Mucosa of descending colon (tissue), 3 donors: ENCODE measurements around the gene CEP295NL. TPM values are rescaled to one million over a fixed set of nuclear protein-coding genes. Genes with fewer than 3 reads are reported as not detected.
"Not testable (repeated sequence)": the region's sequence is repeated elsewhere in the genome, so short reads cannot be mapped to it uniquely, and the experiment has no call there.

Source experiments
- ATAC-seq: fragments of 200-7000 bp; cut with Tn5 transposase; one replicate; pipeline ENCODE4 v1.9.1; 2020; ENCODE audit warnings: mild to moderate bottlenecking, moderate library complexity
- DNase-seq, 3 donors: peaks; one replicate each; pipeline ENCODE4 v3.0.0-alpha.2; 2020
- H3K36me3 ChIP-seq: fragments of 200-600 bp; one replicate; pipeline ENCODE4 v1.8.0; 2021; ENCODE audit warnings: low read depth, mild to moderate bottlenecking
- H3K4me1 ChIP-seq: fragments of 200-600 bp; one replicate; pipeline ENCODE4 v1.8.0; 2021; ENCODE audit warnings: low read depth, mild to moderate bottlenecking
- H3K4me3 ChIP-seq: fragments of 200-600 bp; one replicate; pipeline ENCODE4 v1.8.0; 2021; ENCODE audit warnings: mild to moderate bottlenecking
- H3K9me3 ChIP-seq: fragments of 200-600 bp; one replicate; pipeline ENCODE4 v1.8.0; 2021; ENCODE audit warnings: mild to moderate bottlenecking
- intact Hi-C, 2 donors: fragments of 100-400 bp; cut with DNase I in 1 of 2; cut with micrococcal nuclease in 1 of 2; formaldehyde crosslinking; loops; one replicate each; pipeline versions ENCODE4 v1.11.0 to v1.11.1; 2022; cut with DNase I, micrococcal nuclease
- total RNA-seq, 3 donors: library from RNA; stranded (reverse); fragmentation: NEBNext Ultra II Directional in 2 of 3; extraction: Animal tissue kit (Norgen Biotek cat#: 25700) in 2 of 3; gene quantifications; one replicate each; pipeline versions ENCODE4 v1.2.1 to v1.2.4, GENCODE V29; 2021 to 2023
- TF ChIP-seq, protein P1 (sequence below): fragments of 200-600 bp; IDR thresholded peaks from one replicate; pipeline ENCODE4 v1.8.0; 2022; ENCODE audit warnings: antibody characterized with exemption, mild to moderate bottlenecking
- donor health status: DM: no; HTN: no; CAD: no; lungs with moderate emphysema.
- donor health status: DM: no; HTN: no; CAD: no.
- donor health status: DM: no; HTN: yes; CAD: no.

The CEP295NL gene
- total RNA-seq, 3 donors from 2014 or later = 1.4 to 2.5 (median 2.0) TPM

GRCh38 chr17:78946631-78947030 lies 43.6 kb upstream of the CEP295NL start:
- Histone ChIP-seq H3K36me3 (no peaks in the 10 kb centered on the region), H3K9me3 (peaks cover 10% of the 10 kb centered on the region), H3K4me1 (peaks cover 4% of the 10 kb centered on the region), H3K4me3 (no peak overlapping the region)
- intact Hi-C loops = no loop called here
- TF ChIP-seq, protein P1, sequence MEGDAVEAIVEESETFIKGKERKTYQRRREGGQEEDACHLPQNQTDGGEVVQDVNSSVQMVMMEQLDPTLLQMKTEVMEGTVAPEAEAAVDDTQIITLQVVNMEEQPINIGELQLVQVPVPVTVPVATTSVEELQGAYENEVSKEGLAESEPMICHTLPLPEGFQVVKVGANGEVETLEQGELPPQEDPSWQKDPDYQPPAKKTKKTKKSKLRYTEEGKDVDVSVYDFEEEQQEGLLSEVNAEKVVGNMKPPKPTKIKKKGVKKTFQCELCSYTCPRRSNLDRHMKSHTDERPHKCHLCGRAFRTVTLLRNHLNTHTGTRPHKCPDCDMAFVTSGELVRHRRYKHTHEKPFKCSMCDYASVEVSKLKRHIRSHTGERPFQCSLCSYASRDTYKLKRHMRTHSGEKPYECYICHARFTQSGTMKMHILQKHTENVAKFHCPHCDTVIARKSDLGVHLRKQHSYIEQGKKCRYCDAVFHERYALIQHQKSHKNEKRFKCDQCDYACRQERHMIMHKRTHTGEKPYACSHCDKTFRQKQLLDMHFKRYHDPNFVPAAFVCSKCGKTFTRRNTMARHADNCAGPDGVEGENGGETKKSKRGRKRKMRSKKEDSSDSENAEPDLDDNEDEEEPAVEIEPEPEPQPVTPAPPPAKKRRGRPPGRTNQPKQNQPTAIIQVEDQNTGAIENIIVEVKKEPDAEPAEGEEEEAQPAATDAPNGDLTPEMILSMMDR = no peak
- ATAC-seq (no peak), DNase-seq (no peak)

- H3K9me3 ChIP-seq = peaks cover 9% of the 10 kb centered on the region
- ATAC-seq (no peak), DNase-seq (no peak)
- intact Hi-C loops = no loop called here
- no peak overlapping the region for H3K4me3 ChIP-seq
- TF ChIP-seq, protein P1 = no peak
- no peaks in the 10 kb centered on the region for H3K36me3 ChIP-seq
- peaks cover 4% of the 10 kb centered on the region for H3K4me1 ChIP-seq
Measured at GRCh38 chr17:78946131-78946530, 43.1 kb upstream of the CEP295NL start.

DNA sequence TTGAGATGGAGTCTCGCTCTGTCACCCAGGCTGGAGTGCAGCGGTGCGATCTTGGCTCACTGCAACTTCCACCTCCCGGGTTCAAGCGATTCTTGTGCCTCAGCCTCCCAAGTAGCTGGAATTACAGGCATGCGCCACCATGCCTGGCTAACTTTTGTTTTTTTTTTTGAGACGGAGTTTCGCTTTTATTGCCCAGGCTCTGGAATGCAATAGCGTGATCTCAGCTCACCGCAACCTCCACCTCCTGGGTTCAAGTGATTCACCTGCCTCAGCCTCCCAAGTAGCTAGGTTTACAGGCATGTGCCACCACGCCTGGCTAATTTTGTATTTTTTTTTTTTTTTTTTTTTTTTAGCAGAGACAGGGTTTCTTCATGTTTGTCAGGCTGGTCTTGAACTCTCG lies 42.5 kb upstream of the CEP295NL start:
- intact Hi-C loops, H3K9me3 ChIP-seq, ATAC-seq, H3K36me3 ChIP-seq, H3K4me1 ChIP-seq, H3K4me3 ChIP-seq, DNase-seq: not testable (repeated sequence)

GRCh38 chr17:78944956-78945355 lies 42.0 kb upstream of the CEP295NL start:
- Histone ChIP-seq H3K4me1 (peaks cover 4% of the 10 kb centered on the region), H3K9me3 (no peaks in the 10 kb centered on the region), H3K4me3 (no peak overlapping the region), H3K36me3 (no peaks in the 10 kb centered on the region)
- TF ChIP-seq, protein P1 = no peak
- no peak for ATAC-seq
- intact Hi-C loops = no loop called here
- no peak for DNase-seq

GRCh38 chr17:78944026-78944425 lies 41.0 kb upstream of the CEP295NL start:
- Histone ChIP-seq H3K4me1 (peaks cover 4% of the 10 kb centered on the region), H3K9me3 (no peaks in the 10 kb centered on the region), H3K4me3 (no peak overlapping the region), H3K36me3 (no peaks in the 10 kb centered on the region)
- TF ChIP-seq, protein P1 = no peak
- DNase-seq (no peak), ATAC-seq (no peak)
- intact Hi-C loops = no loop called here

- TF ChIP-seq, protein P1 = no peak
- ATAC-seq = no peak
- no peak for DNase-seq
- Histone ChIP-seq H3K4me3 (no peak overlapping the region), H3K4me1 (no peaks in the 10 kb centered on the region), H3K36me3 (no peaks in the 10 kb centered on the region), H3K9me3 (no peaks in the 10 kb centered on the region)
- intact Hi-C loops = no loop called here
Measured at GRCh38 chr17:78940708-78941107, 37.7 kb upstream of the CEP295NL start.
